ENCODE results near the gene CDCP1. TPM values are rescaled to one million over a fixed set of nuclear protein-coding genes. Genes with fewer than 3 reads are reported as not detected.

The CDCP1 gene
- total RNA-seq, 1 donor = 0.31 TPM

DNA sequence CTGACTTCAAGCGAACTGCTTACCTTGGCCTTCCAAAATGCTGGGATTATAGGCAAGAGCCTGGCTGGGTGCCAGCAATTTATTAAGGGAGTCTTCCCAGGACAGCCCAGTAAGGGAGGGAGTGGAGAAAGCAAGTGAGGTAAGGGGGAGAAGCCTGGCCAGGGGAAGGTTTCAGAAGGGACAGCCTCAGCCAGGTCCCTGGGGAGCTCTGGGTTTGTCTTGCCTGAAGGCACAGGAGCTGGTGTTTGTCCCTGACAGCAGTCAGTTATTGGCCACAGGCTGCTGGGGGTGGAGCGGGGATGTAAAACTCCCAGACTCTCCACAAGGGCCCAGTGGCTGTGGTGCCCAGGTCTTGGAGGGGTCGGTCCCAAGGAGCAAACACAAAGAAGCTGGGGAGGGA lies 33.0 kb upstream of the CDCP1 start:
- Histone ChIP-seq H3K9me3 (ENCODE audit: low read depth, low read length) (no peaks in the 10 kb centered on the region), H3K4me3 (ENCODE audit: low read length) (no peak overlapping the region), H3K4me1 (ENCODE audit: insufficient read depth, low read length) (no peaks in the 10 kb centered on the region), H3K27me3 (ENCODE audit: insufficient read depth, low read length) (no peaks in the 10 kb centered on the region)

DNA sequence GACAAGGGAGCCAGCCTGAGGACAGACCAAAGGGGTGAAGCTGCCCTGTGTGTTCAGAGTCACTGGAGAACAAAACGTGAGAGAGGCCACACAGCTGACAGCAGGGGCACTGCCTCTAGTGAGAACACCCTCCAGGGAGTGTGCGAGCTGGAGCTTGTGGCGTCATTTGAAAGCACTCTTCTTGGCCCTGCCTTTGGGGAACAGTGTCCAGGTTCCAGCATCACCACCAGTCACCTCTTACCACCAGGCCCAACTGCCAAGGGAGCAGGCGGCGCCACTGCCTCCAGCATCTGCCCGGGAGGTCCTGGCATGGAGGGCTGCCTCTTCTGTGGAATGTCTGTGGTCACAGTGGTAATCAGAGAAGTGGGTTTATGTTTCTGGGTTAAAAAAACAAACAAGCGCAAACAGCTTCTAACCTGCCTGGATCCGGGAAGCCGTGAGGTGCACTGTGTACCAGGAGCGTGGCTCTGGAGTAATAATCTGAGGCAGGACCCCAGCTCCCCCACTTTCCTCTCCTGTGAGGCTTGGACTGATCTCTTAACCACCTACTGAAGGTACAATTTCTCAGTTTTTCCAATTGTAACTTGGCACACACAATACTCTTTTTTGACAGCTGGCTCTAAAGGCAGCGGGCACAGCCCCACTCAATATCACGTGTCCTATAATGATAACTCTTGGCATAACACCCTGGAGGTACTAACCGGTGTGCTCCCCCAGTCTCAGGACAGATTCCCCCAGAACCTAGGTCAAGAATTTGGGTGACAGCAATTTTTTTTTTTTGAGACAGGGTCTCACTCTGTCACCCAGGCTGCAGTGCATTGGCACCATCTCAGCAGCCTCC lies 32.2 kb upstream of the CDCP1 start:
- no peaks in the 10 kb centered on the region for H3K9me3 ChIP-seq (ENCODE audit: low read depth, low read length)
- no peaks in the 10 kb centered on the region for H3K4me1 ChIP-seq (ENCODE audit: insufficient read depth, low read length)
- no peak overlapping the region for H3K4me3 ChIP-seq (ENCODE audit: low read length)
- no peaks in the 10 kb centered on the region for H3K27me3 ChIP-seq (ENCODE audit: insufficient read depth, low read length)

DNA sequence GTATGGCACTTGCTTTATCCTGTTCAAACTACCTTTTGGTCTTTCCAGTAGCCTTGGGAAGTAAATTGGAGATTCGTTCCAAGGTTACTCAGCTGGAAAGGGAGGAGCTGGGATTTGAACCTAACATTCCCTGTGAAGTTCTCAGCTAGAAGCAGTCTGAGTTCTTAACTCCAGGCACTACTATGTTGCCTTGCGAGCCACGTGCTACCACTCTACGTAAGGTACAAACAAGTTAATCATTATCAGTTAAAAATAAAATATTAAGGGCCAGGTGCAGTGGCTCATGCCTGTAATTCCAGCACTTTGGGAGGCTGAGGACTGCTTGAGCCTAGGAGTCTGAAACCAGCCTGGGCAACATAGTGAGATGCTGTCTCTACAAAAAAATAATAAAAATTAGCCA lies 30.7 kb upstream of the CDCP1 start:
- no peaks in the 10 kb centered on the region for H3K27me3 ChIP-seq (ENCODE audit: insufficient read depth, low read length)
- H3K9me3 ChIP-seq (ENCODE audit: low read depth, low read length) = no peaks in the 10 kb centered on the region
- no peaks in the 10 kb centered on the region for H3K4me1 ChIP-seq (ENCODE audit: insufficient read depth, low read length)
- H3K4me3 ChIP-seq (ENCODE audit: low read length) = no peak overlapping the region

DNA sequence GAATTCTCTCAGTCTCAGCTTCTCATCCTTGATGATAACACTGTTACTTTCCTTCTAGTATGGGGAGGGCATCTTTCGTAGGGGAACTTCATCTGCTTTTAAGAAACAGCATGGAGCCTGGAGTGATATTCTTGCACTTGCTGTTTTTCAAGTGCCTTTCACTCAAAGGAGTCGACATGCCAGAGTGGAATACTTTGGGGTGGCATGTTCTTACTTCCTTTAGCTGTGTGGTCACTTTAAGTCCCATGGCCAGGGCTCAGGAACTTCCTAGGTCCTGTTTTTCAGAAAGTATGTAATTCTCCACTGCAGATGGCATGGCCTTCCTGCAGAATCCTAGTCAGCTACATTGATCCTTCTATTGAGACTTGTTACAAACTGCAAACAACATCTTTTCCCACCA lies 28.1 kb upstream of the CDCP1 start:
- no peak overlapping the region for H3K4me3 ChIP-seq (ENCODE audit: low read length)
- no peaks in the 10 kb centered on the region for H3K27me3 ChIP-seq (ENCODE audit: insufficient read depth, low read length)
- no peaks in the 10 kb centered on the region for H3K9me3 ChIP-seq (ENCODE audit: low read depth, low read length)
- H3K4me1 ChIP-seq (ENCODE audit: insufficient read depth, low read length) = peaks cover 9% of the 10 kb centered on the region

DNA sequence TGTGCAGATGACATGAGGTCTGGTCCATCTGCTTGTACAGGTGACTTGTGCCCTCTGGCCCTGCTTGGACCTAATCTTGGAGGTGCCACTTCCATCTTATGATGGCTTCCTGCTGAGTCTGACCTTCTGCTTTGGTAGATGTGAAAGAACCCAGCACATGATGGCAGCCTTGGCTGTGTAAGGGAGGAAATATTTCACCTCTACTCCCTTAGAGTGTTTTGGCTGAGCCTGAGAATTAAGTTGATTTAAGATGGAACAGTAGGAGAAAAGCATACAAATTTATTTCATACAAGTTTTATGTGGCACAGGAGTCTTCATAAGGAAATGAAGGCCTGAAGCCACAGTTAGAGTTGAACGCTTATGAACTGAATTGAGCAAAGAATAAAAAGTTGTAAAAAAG lies 27.6 kb upstream of the CDCP1 start:
- Histone ChIP-seq H3K9me3 (ENCODE audit: low read depth, low read length) (no peaks in the 10 kb centered on the region), H3K27me3 (ENCODE audit: insufficient read depth, low read length) (no peaks in the 10 kb centered on the region), H3K4me1 (ENCODE audit: insufficient read depth, low read length) (peaks cover 10% of the 10 kb centered on the region), H3K4me3 (ENCODE audit: low read length) (no peak overlapping the region)

DNA sequence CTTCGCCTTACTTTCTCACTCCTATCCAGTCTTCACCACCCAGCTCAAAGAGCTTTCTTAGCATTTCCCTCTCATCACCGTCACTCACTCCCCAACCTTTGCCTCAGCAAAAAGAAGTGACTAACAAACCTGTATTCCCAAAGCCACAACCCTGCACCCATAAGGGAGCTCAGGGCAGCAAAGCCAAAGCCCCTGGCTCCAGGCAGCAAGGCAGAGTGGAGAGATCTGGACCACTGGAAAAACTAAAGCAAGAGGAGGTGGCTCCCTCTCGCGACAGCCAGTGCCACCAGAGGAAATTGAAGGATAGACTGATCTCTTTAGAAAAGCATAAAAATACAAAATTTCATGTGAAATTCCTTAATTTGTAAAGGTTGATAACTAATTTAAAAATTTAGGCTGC lies 25.1 kb upstream of the CDCP1 start:
- Histone ChIP-seq H3K4me3 (ENCODE audit: low read length) (no peak overlapping the region), H3K4me1 (ENCODE audit: insufficient read depth, low read length) (peaks cover 27% of the 10 kb centered on the region), H3K9me3 (ENCODE audit: low read depth, low read length) (no peaks in the 10 kb centered on the region), H3K27me3 (ENCODE audit: insufficient read depth, low read length) (no peaks in the 10 kb centered on the region)

DNA sequence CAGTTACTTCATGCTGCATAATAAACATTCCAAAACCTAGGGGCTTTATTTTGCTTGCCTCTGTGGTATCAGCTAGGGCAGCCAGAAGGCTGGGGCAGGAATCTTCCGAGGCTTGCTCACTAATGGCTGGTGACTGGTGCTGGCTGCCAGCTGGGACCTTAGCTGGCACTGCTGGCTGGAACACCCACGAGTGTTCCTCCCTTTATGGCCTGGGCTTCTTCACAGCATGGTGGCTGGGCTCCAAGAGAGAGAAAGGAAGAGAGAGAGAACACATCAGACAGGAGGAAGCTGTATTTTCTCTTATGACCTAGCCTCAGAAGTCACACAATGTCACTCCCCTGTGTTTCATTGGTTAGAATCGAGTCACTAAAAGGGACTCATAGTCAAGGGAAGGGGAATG lies 23.9 kb upstream of the CDCP1 start:
- Histone ChIP-seq H3K4me3 (ENCODE audit: low read length) (no peak overlapping the region), H3K27me3 (ENCODE audit: insufficient read depth, low read length) (no peaks in the 10 kb centered on the region), H3K9me3 (ENCODE audit: low read depth, low read length) (no peaks in the 10 kb centered on the region), H3K4me1 (ENCODE audit: insufficient read depth, low read length) (peaks cover 37% of the 10 kb centered on the region)

DNA sequence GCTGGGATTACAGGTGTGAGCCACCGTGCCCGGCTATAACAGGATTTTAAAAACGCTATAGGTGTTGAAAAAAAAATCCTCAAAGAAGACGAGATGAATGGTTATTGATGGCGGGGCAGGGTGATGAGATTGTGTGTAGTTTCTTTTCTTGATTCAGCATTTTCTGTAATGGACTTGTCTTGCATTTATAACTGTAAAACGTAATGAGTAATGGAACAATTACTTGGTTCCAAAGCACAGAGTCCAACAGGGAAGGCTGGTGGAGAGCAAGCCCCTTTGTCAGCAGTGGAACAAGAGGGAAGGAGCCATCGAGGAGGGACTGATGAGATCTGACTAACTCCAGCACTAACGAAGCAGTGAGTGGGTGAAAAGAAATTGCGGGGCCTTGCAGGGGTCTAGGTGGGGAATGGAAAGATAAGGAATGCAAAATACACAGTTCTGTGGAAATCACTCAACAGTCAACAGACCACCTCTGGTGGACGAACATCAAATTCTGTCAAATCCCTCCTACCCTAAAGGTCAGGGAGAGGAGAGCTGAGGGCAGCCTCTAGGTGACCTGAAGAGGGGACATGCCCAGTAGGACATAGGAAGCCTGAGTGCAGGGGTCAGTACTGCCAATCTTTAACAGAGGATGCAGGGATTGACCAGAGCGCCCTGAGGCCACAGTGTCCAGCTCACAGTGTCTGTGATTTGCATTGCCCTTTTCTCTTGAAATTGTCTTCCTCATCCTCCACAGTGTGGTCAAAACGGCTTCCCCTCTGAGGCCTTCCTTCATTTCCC lies 23.1 kb upstream of the CDCP1 start:
- peaks cover 43% of the 10 kb centered on the region for H3K4me1 ChIP-seq (ENCODE audit: insufficient read depth, low read length)
- no peak overlapping the region for H3K4me3 ChIP-seq (ENCODE audit: low read length)
- no peaks in the 10 kb centered on the region for H3K27me3 ChIP-seq (ENCODE audit: insufficient read depth, low read length)
- no peaks in the 10 kb centered on the region for H3K9me3 ChIP-seq (ENCODE audit: low read depth, low read length)

DNA sequence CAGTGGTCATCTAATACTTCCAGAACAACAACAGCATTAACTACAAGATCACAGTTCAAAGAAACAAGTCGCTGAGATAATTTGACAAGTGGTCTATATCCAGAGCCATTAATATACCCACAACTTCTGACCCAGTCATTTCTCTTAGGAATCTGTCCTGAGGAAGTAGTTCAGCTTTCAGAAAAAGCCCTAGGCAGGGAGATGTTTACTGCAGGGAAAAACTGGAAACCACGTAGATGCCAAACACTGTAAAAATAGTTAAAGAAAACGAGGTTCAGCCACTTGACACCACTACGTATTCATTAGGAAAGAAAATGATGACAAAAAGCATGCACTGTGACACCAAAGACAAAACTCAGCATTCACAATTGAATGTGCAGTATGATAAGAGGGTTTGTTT lies 22.3 kb upstream of the CDCP1 start:
- no peaks in the 10 kb centered on the region for H3K27me3 ChIP-seq (ENCODE audit: insufficient read depth, low read length)
- H3K9me3 ChIP-seq (ENCODE audit: low read depth, low read length) = no peaks in the 10 kb centered on the region
- H3K4me3 ChIP-seq (ENCODE audit: low read length) = no peak overlapping the region
- peaks cover 52% of the 10 kb centered on the region for H3K4me1 ChIP-seq (ENCODE audit: insufficient read depth, low read length)

DNA sequence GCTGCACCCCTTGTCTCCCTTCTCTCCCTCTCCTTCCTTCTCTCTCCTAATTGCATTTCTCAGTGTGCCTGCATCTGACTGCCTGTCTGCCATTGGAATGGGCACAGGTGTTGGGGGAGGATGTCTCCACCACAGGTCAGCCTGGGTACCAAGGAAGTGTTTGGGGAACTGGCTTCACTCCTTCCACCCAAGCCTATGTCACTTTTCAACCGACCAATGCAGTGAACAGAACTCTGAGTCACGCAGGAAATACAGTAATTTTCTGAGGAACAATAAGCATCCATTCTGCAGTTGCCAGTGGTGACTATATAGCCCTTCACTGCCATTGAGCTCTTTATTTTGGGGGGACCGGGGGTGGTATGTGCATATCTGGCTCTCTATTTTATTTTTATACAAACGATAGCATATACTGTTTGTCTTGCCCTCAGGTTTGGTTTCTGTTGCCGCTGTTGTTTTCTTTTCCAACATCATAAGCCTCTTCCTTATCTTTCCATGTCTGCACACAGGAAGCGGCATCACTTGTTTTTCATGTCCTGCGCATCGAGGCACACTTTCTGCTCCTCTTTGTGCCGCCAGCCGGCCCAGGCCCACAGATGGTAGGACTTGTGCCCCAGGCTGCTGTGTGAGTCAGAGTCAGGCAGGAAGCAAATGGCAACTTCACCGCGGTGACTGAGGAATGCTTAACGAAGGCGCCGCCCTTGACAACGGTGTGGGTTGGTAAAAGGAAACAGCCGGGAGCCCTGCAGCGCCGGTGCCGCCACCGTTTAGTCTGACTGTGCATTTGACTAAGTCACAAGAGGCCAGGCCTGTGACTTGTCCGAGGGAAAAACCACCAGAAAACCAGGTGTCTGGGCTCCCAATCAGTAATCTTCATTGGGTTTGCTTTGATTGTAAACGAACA lies 21.1 kb upstream of the CDCP1 start:
- Histone ChIP-seq H3K9me3 (ENCODE audit: low read depth, low read length) (no peaks in the 10 kb centered on the region), H3K4me1 (ENCODE audit: insufficient read depth, low read length) (peaks cover 55% of the 10 kb centered on the region), H3K4me3 (ENCODE audit: low read length) (no peak overlapping the region), H3K27me3 (ENCODE audit: insufficient read depth, low read length) (no peaks in the 10 kb centered on the region)

DNA sequence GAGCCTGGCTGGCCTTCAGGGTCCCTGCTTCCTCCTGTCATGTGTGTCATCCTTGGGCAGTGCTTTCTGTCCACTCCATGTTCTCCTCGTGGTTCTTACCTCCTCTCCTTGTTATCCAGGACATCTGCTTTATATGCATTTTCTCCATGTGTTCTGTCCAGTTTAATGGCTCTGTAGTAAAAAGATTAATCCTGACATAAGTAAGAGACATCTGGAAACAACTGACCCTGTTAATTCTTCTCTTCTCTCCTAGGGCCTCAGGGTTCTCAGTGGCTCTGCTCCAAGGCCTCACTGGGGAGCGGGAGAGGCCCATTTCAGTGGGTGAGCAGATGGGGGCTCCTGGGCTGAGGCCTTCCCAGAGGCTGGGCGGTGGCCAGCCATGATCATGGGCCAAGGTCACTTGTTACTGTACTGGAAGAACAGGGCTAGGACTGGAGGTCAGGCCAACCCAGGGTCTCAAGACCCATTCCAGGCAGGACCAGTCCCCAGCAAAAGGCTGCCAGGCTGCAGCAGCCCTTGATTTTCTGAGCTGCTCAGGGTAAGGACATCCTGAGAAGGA lies 20.2 kb upstream of the CDCP1 start:
- Histone ChIP-seq H3K4me1 (ENCODE audit: insufficient read depth, low read length) (peaks cover 55% of the 10 kb centered on the region), H3K27me3 (ENCODE audit: insufficient read depth, low read length) (no peaks in the 10 kb centered on the region), H3K4me3 (ENCODE audit: low read length) (no peak overlapping the region), H3K9me3 (ENCODE audit: low read depth, low read length) (no peaks in the 10 kb centered on the region)

DNA sequence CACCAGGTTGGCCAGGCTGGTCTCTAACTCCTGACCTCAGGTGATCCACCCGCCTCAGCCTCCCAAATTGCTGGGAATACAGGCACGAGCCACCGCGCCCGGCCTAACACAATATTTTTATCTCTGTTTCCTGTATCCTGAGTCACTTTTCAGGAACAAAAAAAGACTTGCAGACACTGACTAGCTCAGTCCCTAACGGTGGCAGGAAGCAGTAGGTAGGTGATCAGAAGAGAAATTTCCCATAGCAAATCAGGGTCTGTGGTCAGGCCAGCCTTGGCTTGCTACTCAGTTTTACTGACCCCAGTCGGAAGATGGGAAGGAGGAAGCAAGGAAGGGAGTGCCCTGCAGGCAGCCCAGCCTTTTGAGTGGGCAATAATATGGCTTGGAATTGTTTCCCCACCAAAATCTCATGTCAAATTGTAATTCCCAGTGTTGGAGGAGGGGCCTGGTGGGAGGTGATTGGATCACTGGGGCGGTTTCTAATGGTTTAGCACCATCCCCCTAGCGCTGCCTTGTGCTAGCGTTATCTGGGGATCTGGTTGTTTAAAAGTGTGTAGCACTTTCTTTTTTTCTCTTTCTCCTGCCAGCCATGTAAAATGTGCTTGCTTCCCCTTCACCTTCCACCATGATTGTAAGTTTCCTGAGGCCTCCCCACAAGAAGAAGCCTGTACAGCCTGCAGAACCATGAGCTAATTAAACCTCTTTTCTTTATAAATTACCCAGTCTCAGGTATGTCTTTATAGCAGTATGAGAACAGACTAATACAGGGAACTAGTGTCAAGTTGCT lies 19.5 kb upstream of the CDCP1 start:
- H3K27me3 ChIP-seq (ENCODE audit: insufficient read depth, low read length) = no peaks in the 10 kb centered on the region
- H3K4me3 ChIP-seq (ENCODE audit: low read length) = no peak overlapping the region
- peaks cover 55% of the 10 kb centered on the region for H3K4me1 ChIP-seq (ENCODE audit: insufficient read depth, low read length)
- no peaks in the 10 kb centered on the region for H3K9me3 ChIP-seq (ENCODE audit: low read depth, low read length)

DNA sequence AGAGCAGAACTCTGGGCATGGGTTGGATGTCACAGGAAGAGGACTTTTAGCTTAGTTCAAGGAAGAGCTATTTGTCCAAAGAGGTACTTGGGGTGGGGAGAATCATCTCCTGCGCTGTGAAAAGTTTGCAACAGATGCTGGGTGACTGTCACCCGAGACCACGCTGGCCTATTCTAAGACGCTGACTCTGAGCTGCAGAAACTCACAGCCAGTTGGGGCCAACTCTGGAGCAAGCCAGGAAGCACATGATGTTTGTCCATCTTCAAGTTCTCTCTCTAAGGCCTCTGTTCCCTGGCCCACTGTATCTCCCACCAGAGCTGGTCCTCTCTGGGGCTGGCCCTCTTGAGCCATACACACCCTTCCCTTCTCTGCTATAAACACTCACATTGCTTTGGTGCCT lies 17.9 kb upstream of the CDCP1 start:
- Histone ChIP-seq H3K4me3 (ENCODE audit: low read length) (no peak overlapping the region), H3K9me3 (ENCODE audit: low read depth, low read length) (no peaks in the 10 kb centered on the region), H3K4me1 (ENCODE audit: insufficient read depth, low read length) (peaks cover 46% of the 10 kb centered on the region), H3K27me3 (ENCODE audit: insufficient read depth, low read length) (no peaks in the 10 kb centered on the region)

DNA sequence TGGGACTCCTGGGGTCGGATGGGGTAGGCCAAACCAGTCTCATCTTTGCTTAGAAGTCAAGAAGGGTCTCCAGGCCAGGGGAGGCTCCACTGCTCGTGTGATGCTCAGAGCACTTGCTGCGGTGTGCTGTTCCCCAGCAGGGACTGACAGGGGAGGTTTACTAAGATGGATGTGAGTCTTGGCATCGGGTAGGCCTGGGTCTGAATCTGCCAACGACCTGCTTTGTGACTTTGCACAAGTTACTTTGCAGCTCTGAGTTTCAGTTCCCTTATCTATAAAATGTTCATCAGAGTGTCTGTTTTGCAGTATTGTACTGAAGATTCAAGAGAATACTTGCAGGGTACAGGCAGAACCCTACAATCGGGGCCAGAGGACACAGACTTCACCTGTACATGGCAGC lies 17.3 kb upstream of the CDCP1 start:
- Histone ChIP-seq H3K9me3 (ENCODE audit: low read depth, low read length) (no peaks in the 10 kb centered on the region), H3K4me1 (ENCODE audit: insufficient read depth, low read length) (peaks cover 46% of the 10 kb centered on the region), H3K27me3 (ENCODE audit: insufficient read depth, low read length) (no peaks in the 10 kb centered on the region), H3K4me3 (ENCODE audit: low read length) (no peak overlapping the region)

Data from mononuclear cell (primary cell).